Dendritic cell treated with granulocyte-macrophage colony-stimulating factor and Interleukin-4, amounts not matched to agents 40 ng/mL and 50 ng/mL, for 4 days (primary cell): ENCODE measurements around the gene ODF2L.

ENCODE experiments used
- H3K27ac Mint-ChIP-seq: one replicate; pipeline ENCODE4 v1.8.0; 2022; ENCODE audit warnings: mild to moderate bottlenecking, mixed read lengths
- H3K27me3 Mint-ChIP-seq: one replicate; pipeline ENCODE4 v1.8.0; 2022; ENCODE audit warnings: mild to moderate bottlenecking, mixed read lengths
- H3K36me3 Mint-ChIP-seq: one replicate; pipeline ENCODE4 v1.8.0; 2022; ENCODE audit warnings: low read depth, mixed read lengths
- H3K4me1 Mint-ChIP-seq: one replicate; pipeline ENCODE4 v1.8.0; 2022; ENCODE audit warnings: low read depth, mixed read lengths
- H3K4me3 Mint-ChIP-seq: one replicate; pipeline ENCODE4 v1.8.0; 2022; ENCODE audit warnings: mild to moderate bottlenecking, moderate library complexity, mixed read lengths
- H3K9me3 Mint-ChIP-seq: one replicate; pipeline ENCODE4 v1.8.0; 2022; ENCODE audit warnings: mixed read lengths
- intact Hi-C: fragments of 100-400 bp; cut with micrococcal nuclease; formaldehyde crosslinking; loops from one replicate; pipeline ENCODE4 v1.15.0; 2022

ODF2L gene

GRCh38 chr1:86324130-86324822 lies 71.8 kb downstream of the ODF2L start:
- Mint-ChIP-seq H3K27ac (no peak overlapping the region), H3K9me3 (peaks cover 9% of the 10 kb centered on the region), H3K4me1 (peaks cover 7% of the 10 kb centered on the region), H3K4me3 (no peak overlapping the region), H3K27me3 (no peaks in the 10 kb centered on the region), H3K36me3 (peaks cover 7% of the 10 kb centered on the region)
- intact Hi-C loops, result no loop called here

DNA sequence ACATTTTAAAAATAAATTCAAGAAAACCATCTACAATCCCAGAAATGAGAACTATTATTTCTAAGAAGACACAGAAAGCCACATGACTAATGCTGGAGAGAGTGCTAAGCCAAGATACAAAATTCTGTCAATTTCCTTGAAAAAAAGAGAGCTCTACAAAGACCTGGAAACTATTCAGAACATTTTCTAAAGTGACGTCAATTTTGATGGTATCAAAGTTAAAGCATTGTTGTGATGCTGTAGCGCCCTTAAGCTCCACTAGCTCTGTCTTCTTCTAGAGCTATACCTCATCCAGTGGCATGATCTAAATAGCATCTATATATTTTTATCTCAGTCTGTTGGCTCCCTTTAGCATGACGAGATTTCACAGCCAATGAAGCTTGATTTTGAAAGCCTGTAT lies 73.9 kb downstream of the ODF2L start:
- intact Hi-C loops, result no loop called here
- H3K27ac Mint-ChIP-seq, result peak overlapping the region; percentile 32
- H3K27me3 Mint-ChIP-seq, result no peaks in the 10 kb centered on the region
- H3K4me1 Mint-ChIP-seq, result peaks cover 3% of the 10 kb centered on the region
- peaks cover 3% of the 10 kb centered on the region for H3K36me3 Mint-ChIP-seq
- peaks cover 4% of the 10 kb centered on the region for H3K9me3 Mint-ChIP-seq
- no peak overlapping the region for H3K4me3 Mint-ChIP-seq

DNA sequence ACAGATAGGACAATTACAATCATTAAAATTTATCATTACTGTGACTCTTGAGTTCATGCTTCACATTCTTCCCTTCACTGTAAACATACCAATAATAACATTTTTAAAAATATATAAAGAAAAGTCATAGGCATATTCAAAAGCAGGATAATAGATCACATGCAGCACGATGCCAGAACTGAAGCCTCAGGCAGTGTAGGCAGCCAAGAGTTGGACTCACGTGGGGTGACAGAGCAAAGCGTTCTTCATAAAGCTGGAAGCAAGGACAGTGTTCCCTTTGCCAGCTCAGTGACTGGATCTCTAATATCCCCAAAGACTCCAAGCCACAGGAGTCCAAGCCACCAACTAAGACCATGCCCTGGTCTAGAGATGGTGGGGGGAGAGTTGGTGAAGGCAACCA lies 77.7 kb downstream of the ODF2L start:
- H3K27ac Mint-ChIP-seq, result no peak overlapping the region
- H3K4me1 Mint-ChIP-seq, result no peaks in the 10 kb centered on the region
- intact Hi-C loops, result no loop called here
- H3K9me3 Mint-ChIP-seq, result no peaks in the 10 kb centered on the region
- H3K4me3 Mint-ChIP-seq, result no peak overlapping the region
- no peaks in the 10 kb centered on the region for H3K27me3 Mint-ChIP-seq
- H3K36me3 Mint-ChIP-seq, result no peaks in the 10 kb centered on the region

DNA sequence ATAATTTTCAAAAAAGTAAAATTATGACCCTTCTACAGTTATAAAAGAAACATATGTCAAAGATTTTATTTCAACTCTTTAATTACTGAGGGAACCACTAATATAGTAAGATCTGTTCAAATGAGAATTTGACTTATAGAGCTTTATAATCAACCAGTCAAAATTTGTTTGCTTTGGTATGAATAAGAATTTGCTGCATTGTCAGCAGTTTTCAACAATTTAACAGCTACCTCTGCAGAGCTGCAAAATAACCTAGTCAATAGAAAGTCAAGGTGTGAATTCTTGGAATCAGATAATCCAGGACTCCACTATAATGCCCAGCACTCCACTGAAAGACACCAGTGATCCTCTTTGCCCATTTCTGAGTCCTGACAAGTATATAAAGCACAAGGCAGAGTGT lies 78.2 kb downstream of the ODF2L start:
- Mint-ChIP-seq H3K9me3 (no peaks in the 10 kb centered on the region), H3K4me3 (no peak overlapping the region), H3K4me1 (no peaks in the 10 kb centered on the region), H3K27ac (no peak overlapping the region), H3K27me3 (no peaks in the 10 kb centered on the region), H3K36me3 (no peaks in the 10 kb centered on the region)
- intact Hi-C loops, result no loop called here

GRCh38 chr1:86305731-86306130 lies 90.4 kb downstream of the ODF2L start:
- no peak overlapping the region for H3K4me3 Mint-ChIP-seq
- H3K36me3 Mint-ChIP-seq, result no peaks in the 10 kb centered on the region
- H3K9me3 Mint-ChIP-seq, result peaks cover 9% of the 10 kb centered on the region
- H3K27me3 Mint-ChIP-seq, result no peaks in the 10 kb centered on the region
- peaks cover 6% of the 10 kb centered on the region for H3K4me1 Mint-ChIP-seq
- no peak overlapping the region for H3K27ac Mint-ChIP-seq
- intact Hi-C loops, result no loop called here

DNA sequence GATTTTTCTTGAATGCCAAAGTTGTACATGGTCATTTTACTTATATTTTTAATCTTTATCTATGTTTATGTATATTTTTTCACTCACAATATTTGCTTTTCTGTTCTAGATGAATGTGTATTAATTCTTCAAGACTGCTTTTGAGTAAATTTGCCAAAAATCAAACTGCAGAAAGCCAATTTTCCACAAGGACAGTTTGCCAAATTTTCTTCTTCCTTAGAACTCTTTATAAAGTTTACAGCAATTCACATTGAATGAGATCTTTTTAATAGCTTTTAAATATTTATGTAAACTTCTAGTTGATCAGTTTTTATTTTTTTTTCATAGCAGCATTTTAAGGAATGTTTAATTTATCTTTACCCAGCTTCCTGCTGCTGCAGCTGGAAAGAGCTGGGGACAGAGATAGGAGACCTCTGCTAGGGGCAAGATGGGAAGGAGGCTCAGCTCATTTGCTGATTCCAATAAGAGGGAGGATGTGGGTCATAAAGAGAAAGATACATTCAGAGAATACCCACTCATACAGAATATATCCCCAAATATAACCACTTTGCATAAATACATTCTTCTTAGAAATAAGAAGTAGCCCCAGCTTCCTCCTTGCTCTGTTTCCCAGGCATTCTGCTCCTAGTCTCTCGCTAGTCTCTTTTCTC lies 93.0 kb downstream of the ODF2L start:
- intact Hi-C loops, result no loop called here
- no peak overlapping the region for H3K4me3 Mint-ChIP-seq
- H3K9me3 Mint-ChIP-seq, result peaks cover 26% of the 10 kb centered on the region
- no peak overlapping the region for H3K27ac Mint-ChIP-seq
- H3K27me3 Mint-ChIP-seq, result no peaks in the 10 kb centered on the region
- peaks cover 12% of the 10 kb centered on the region for H3K4me1 Mint-ChIP-seq
- no peaks in the 10 kb centered on the region for H3K36me3 Mint-ChIP-seq
